Transverse colon (tissue), 4 donors: Measurements from ENCODE around the gene GNLY. TPM values are rescaled to one million over a fixed set of nuclear protein-coding genes. Genes with fewer than 3 reads are reported as not detected.

Experiments used
- DNase-seq: peaks from one replicate; pipeline ENCODE4 v3.0.0-alpha.2; 2019
- H3K27ac ChIP-seq, 4 donors: fragments of 200-600 bp; sonication (generic); 2 replicates each; pipeline ENCODE4 v1.5.1; 2016 to 2018; ENCODE audit warnings: inconsistent platforms in 4 of 4
- H3K27me3 ChIP-seq: fragments of 200-600 bp; sonication (generic); 2 replicates; pipeline ENCODE4 v1.5.1; 2017; ENCODE audit warnings: inconsistent platforms
- H3K36me3 ChIP-seq, 4 donors: fragments of 200-600 bp; sonication (generic); 2 replicates each; pipeline ENCODE4 v1.5.1; 2017 to 2019; ENCODE audit warnings: inconsistent platforms in 4 of 4
- H3K4me1 ChIP-seq, 4 donors: fragments of 200-600 bp; sonication (generic); 2 replicates each; pipeline ENCODE4 v1.5.1; 2017 to 2020; ENCODE audit warnings: inconsistent platforms in 4 of 4
- H3K4me3 ChIP-seq, 4 donors: fragments of 200-600 bp; sonication (generic); 1 replicate in 1 of 4; 2 replicates in 3 of 4; pipeline versions ENCODE4 v1.5.1 to v1.6.1; 2017 to 2019; ENCODE audit warnings: inconsistent platforms in 4 of 4
- H3K9me3 ChIP-seq, 2 donors: fragments of 200-600 bp; sonication (generic); 2 replicates each; pipeline ENCODE4 v1.5.1; 2017 to 2019; ENCODE audit warnings: inconsistent platforms in 2 of 2
- EP300 ChIP-seq: sonication (generic); formaldehyde crosslinking; IDR thresholded peaks from one replicate; pipeline ENCODE4 v1.6.1; 2017; ENCODE audit warnings: antibody characterized with exemption, low read depth
- POLR2A ChIP-seq: fragments of 450-650 bp; IDR thresholded peaks from one replicate; pipeline ENCODE4 v1.6.1; 2016; ENCODE audit warnings: antibody characterized with exemption, mild to moderate bottlenecking, moderate library complexity
- POLR2AphosphoS5 ChIP-seq, 3 donors: sonication (generic); formaldehyde crosslinking; IDR thresholded peaks; one replicate each; pipeline ENCODE4 v1.6.1; 2016; ENCODE audit warnings: antibody characterized with exemption in 3 of 3
- WGBS, 2 donors: methylation state at CpG; one replicate each; pipeline ENCODE4 v1.1.5; 2018; ENCODE audit warnings: low coverage in 1 of 2; 5-methylcytosine and 5-hydroxymethylcytosine counted together
- in situ Hi-C, 4 donors: fragments of 200-750 bp; cut with MboI; loops; one replicate each; pipeline versions ENCODE4 v1.15.0 to v1.15.1; 2017; ENCODE audit warnings: low sequenced_read_pairs in 3 of 4, low pct_ligation_motif_present in 1 of 4, low pct_unique_long_range_greater_than_20kb in 1 of 4
- intact Hi-C: fragments of 100-400 bp; cut with DNase I; formaldehyde crosslinking; loops from one replicate; pipeline ENCODE4 v1.15.1; 2023; ENCODE audit warnings: low total_unique reads
- total RNA-seq, 4 donors: library from RNA; depleted of rRNA; stranded (reverse); fragments of >200 nt; gene quantifications; one replicate each; pipeline ENCODE4 v1.1.0, GENCODE V29; 2016
- TF ChIP-seq, protein P1 (sequence below), 5 experiments: fragments of 200-600 bp in 3 of 5; fragments of 450-650 bp in 2 of 5; sonication (generic) in 3 of 5; IDR thresholded peaks; 1 replicate in 2 of 5; 2 replicates in 3 of 5; pipeline ENCODE4 v1.5.1; 2016 to 2017; ENCODE audit warnings: antibody characterized with exemption in 5 of 5, inconsistent platforms in 3 of 5, mild to moderate bottlenecking in 2 of 5, moderate library complexity in 1 of 5

The GNLY gene
- total RNA-seq, 4 donors from 2014 or later, result 5.2 to 11.7 TPM; not detected in 2

- intact Hi-C loops (no loop called here), in situ Hi-C loops (loop anchor here in 1 of 4 donors (5.0 kb wide), 1 partner anchor 81 kb away; no protein-coding TSS in a partner anchor)
- H3K36me3 ChIP-seq, result no peaks in the 10 kb centered on the region
- no peak for DNase-seq
- peaks cover 0 to 11% (median 4%) of the 10 kb centered on the region in 4 donors for H3K4me1 ChIP-seq
- 65% methylated on average over 3 of the region's 3 CpGs; no CpG with 5 or more reads in 1 of the 2 donors for WGBS, 2 donors
- no peak overlapping the region for H3K4me3 ChIP-seq
- TF ChIP-seq POLR2AphosphoS5 (IDR thresholded peaks at IDR 0.05) (no peak), POLR2A (no peak), EP300 (no peak)
- TF ChIP-seq, protein P1, sequence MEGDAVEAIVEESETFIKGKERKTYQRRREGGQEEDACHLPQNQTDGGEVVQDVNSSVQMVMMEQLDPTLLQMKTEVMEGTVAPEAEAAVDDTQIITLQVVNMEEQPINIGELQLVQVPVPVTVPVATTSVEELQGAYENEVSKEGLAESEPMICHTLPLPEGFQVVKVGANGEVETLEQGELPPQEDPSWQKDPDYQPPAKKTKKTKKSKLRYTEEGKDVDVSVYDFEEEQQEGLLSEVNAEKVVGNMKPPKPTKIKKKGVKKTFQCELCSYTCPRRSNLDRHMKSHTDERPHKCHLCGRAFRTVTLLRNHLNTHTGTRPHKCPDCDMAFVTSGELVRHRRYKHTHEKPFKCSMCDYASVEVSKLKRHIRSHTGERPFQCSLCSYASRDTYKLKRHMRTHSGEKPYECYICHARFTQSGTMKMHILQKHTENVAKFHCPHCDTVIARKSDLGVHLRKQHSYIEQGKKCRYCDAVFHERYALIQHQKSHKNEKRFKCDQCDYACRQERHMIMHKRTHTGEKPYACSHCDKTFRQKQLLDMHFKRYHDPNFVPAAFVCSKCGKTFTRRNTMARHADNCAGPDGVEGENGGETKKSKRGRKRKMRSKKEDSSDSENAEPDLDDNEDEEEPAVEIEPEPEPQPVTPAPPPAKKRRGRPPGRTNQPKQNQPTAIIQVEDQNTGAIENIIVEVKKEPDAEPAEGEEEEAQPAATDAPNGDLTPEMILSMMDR (IDR thresholded peaks at IDR 0.05), result no peak
- H3K27ac ChIP-seq, result no peak overlapping the region
- H3K9me3 ChIP-seq, result no peaks in the 10 kb centered on the region
- H3K27me3 ChIP-seq, result peaks cover 4% of the 10 kb centered on the region
These were observed 37.4 kb downstream of the GNLY start for GRCh38 chr2:85731606-85732005.

DNA sequence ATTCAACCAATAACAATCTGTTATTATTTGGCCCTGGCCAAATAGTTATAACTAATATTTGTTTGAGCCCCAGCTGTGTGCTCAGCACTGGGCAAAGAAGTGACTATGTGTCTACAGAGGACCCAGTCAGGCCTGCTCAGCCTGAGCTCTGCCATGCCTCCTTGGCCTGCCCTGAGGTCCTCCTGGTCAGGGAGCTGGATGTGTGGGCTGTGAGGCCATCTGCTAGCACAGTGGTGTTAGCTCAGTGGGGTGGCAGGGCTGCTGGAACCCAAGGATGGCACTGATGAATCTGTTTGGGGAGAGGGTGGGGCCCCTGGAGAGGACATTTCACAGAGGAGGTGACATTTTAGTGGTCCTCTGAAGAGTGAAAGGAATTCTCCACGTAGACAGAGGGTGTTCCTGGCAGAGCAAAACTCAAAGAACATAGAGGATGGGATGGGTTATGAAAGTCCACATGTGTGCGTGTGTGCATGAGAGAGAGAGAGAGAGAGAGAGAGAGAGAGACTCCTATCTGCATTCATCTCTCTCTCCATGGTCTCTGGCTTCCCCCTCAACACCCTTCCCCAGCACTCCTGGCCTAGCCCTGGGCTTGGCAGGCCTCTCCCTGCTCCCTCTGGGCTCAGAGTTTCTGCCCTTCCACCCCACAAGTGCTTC lies 38.4 kb downstream of the GNLY start:
- H3K4me1 ChIP-seq, result peaks cover 0 to 15% (median 7%) of the 10 kb centered on the region in 4 donors
- H3K9me3 ChIP-seq, result no peaks in the 10 kb centered on the region
- H3K27ac ChIP-seq, result no peak overlapping the region
- no peak for DNase-seq
- intact Hi-C loops, result no loop called here
- H3K27me3 ChIP-seq, result peaks cover 4% of the 10 kb centered on the region
- no peak overlapping the region for H3K4me3 ChIP-seq
- TF ChIP-seq EP300 (no peak), POLR2A (no peak), POLR2AphosphoS5 (IDR thresholded peaks at IDR 0.05) (no peak)
- TF ChIP-seq, protein P1 (IDR thresholded peaks at IDR 0.05), result no peak
- H3K36me3 ChIP-seq, result no peaks in the 10 kb centered on the region
- in situ Hi-C loops, result loop anchor here in 1 of 4 donors (5.0 kb wide), 1 partner anchor 80 kb away; no protein-coding TSS in a partner anchor
- 62 to 83% methylated on average over 1 to 2 of the region's 2 CpGs for WGBS, 2 donors

- DNase-seq, result no peak
- Histone ChIP-seq H3K4me1 (peaks cover 0 to 15% (median 9%) of the 10 kb centered on the region in 4 donors), H3K9me3 (no peaks in the 10 kb centered on the region), H3K36me3 (no peaks in the 10 kb centered on the region), H3K4me3 (no peak overlapping the region), H3K27me3 (no peaks in the 10 kb centered on the region), H3K27ac (no peak overlapping the region)
- no peak for TF ChIP-seq POLR2A
- TF ChIP-seq POLR2AphosphoS5 (IDR thresholded peaks at IDR 0.05), result no peak
- TF ChIP-seq, protein P1 (IDR thresholded peaks at IDR 0.05), result no peak
- no peak for TF ChIP-seq EP300
- in situ Hi-C loops (loop anchor here in 1 of 4 donors (5.0 kb wide), 1 partner anchor 79 kb away; no protein-coding TSS in a partner anchor), intact Hi-C loops (no loop called here)
- 78% methylated on average over 18 of the region's 18 CpGs; no CpG with 5 or more reads in 1 of the 2 donors for WGBS, 2 donors
These were observed 39.2 kb downstream of the GNLY start for GRCh38 chr2:85733121-85733960.

- 97% methylated on average over 4 of the region's 4 CpGs; no CpG with 5 or more reads in 1 of the 2 donors for WGBS, 2 donors
- H3K27me3 ChIP-seq, result no peaks in the 10 kb centered on the region
- H3K4me1 ChIP-seq, result peaks cover 0 to 10% (median 5%) of the 10 kb centered on the region in 4 donors
- in situ Hi-C loops (loop anchor here in 1 of 4 donors (5.0 kb wide), 1 partner anchor 78 kb away; no protein-coding TSS in a partner anchor), intact Hi-C loops (no loop called here)
- DNase-seq, result no peak
- no peak overlapping the region for H3K4me3 ChIP-seq
- H3K9me3 ChIP-seq, result no peaks in the 10 kb centered on the region
- H3K27ac ChIP-seq, result no peak overlapping the region
- H3K36me3 ChIP-seq, result no peaks in the 10 kb centered on the region
- TF ChIP-seq POLR2A (no peak), POLR2AphosphoS5 (IDR thresholded peaks at IDR 0.05) (no peak), EP300 (no peak)
- TF ChIP-seq, protein P1 (IDR thresholded peaks at IDR 0.05), result no peak
These were observed 39.9 kb downstream of the GNLY start for GRCh38 chr2:85734015-85734414.
